ENCODE data around the gene BABAM2.

BABAM2 gene

DNA sequence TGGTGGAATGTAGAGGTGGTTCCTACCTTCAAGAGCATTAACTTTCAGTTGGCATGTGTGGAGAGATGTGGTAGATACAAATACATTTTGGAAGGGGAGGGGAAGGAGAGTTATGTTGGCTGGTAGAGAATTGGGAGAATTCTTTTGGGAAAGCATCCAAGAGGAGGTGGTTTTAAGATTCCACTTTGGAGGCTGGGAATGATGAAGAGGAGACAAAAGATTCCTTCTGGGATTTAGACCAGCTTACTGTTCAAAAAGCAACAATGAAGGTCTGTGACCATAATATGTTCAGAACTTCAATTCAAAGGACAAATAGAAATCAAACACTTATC lies 381.4 kb downstream of the BABAM2 start:
- no peak overlapping the region for H3K4me3 ChIP-seq (ENCODE audit: low read length)
- TF ChIP-seq, protein P1, sequence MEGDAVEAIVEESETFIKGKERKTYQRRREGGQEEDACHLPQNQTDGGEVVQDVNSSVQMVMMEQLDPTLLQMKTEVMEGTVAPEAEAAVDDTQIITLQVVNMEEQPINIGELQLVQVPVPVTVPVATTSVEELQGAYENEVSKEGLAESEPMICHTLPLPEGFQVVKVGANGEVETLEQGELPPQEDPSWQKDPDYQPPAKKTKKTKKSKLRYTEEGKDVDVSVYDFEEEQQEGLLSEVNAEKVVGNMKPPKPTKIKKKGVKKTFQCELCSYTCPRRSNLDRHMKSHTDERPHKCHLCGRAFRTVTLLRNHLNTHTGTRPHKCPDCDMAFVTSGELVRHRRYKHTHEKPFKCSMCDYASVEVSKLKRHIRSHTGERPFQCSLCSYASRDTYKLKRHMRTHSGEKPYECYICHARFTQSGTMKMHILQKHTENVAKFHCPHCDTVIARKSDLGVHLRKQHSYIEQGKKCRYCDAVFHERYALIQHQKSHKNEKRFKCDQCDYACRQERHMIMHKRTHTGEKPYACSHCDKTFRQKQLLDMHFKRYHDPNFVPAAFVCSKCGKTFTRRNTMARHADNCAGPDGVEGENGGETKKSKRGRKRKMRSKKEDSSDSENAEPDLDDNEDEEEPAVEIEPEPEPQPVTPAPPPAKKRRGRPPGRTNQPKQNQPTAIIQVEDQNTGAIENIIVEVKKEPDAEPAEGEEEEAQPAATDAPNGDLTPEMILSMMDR (conservative IDR thresholded peaks at IDR 0.05; ENCODE audit: low read depth, low read length) = no peak
- no peak for DNase-seq (ENCODE audit: low read depth)

DNA sequence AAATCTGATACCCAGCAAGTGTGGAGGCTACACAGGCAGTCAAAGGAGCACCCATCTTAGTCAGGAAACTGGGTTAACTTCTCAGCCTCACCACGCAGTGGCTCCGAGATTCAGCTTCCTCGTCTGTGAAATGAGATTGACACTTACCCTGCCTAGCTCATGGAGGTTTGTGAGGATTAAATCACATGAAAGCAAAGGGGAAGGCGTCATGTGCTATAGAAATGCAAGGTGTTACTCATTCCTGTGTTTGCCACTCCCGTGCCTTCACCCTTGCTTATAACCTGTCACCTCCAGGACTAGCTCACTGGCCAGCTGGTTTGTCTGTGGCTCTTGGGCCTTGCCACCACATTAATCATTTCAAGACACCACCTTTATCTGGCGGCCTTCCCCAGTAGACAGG lies 383.2 kb downstream of the BABAM2 start:
- TF ChIP-seq, protein P1 (conservative IDR thresholded peaks at IDR 0.05; ENCODE audit: low read depth, low read length) = no peak
- DNase-seq (ENCODE audit: low read depth) = peak; percentile 65
- H3K4me3 ChIP-seq (ENCODE audit: low read length) = no peak overlapping the region

DNA sequence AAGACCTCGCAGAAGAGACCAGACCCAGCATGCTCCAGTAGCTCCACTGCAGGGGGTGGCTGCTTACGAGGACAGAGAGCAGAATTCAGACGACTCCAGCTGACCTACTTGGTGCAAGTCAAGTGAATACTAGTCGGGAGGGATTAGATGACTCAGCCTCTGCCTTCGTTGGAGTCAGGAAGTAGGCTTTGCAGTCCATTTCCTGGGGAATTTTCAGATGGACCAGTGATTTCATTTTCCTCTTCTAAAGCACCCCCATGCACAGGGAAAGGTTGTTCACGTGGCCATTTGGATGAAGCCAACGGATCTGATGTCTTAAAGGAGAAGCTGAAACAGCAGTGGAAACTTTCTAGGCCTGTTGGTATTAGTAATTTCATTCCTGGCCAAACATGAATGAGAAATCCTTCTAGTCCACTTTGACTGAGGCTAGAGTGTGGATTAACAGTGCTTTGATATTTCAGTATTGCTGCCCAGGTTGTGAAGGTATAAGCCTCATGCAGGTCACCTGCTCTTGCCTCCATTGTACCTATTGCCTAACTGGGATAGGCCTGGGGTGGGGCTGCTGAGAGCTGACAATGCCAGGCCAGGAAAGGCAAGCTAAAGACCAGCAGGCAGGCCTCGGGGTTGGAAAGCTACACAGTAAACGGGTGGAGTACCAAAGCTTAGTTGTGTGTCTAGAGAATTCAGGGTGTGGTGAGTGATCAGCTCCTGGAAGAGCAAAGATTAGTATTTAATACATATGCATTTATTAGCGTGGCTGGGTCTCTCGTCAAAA lies 384.6 kb downstream of the BABAM2 start:
- no peak overlapping the region for H3K4me3 ChIP-seq (ENCODE audit: low read length)
- peak; percentile 99 for DNase-seq (ENCODE audit: low read depth)
- TF ChIP-seq, protein P1 (conservative IDR thresholded peaks at IDR 0.05; ENCODE audit: low read depth, low read length) = no peak

- peak; percentile 97 for DNase-seq (ENCODE audit: low read depth)
- H3K4me3 ChIP-seq (ENCODE audit: low read length) = no peak overlapping the region
- TF ChIP-seq, protein P1 (conservative IDR thresholded peaks at IDR 0.05; ENCODE audit: low read depth, low read length) = no peak
These were observed 385.6 kb downstream of the BABAM2 start for GRCh38 chr2:28276076-28276618.

GRCh38 chr2:28276807-28277206 lies 386.3 kb downstream of the BABAM2 start:
- no peak for DNase-seq (ENCODE audit: low read depth)
- TF ChIP-seq, protein P1 (conservative IDR thresholded peaks at IDR 0.05; ENCODE audit: low read depth, low read length) = no peak
- H3K4me3 ChIP-seq (ENCODE audit: low read length) = no peak overlapping the region

- no peak overlapping the region for H3K4me3 ChIP-seq (ENCODE audit: low read length)
- DNase-seq (ENCODE audit: low read depth) = no peak
- TF ChIP-seq, protein P1 (conservative IDR thresholded peaks at IDR 0.05; ENCODE audit: low read depth, low read length) = no peak
These were observed 386.9 kb downstream of the BABAM2 start for GRCh38 chr2:28277466-28277865.

DNA sequence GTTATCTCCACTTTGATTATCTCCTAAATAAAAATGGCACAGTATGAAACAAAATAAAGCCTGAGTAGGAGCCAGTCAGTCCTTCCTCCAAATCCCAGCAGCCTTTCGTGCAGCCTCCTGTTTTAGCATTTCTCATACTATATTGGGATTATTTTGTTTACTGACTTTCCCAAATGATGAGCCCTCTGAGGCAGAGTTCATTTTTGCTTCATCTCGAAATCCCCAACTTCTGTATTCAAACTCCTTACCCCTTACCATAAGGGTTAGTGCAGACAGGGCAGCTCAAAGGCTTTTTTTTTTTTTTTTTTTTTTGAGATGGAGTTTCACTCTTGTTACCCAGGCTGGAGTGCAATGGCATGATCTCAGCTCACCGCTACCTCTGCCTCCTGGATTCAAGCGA lies 388.8 kb downstream of the BABAM2 start:
- H3K4me3 ChIP-seq (ENCODE audit: low read length) = no peak overlapping the region
- TF ChIP-seq, protein P1 (conservative IDR thresholded peaks at IDR 0.05; ENCODE audit: low read depth, low read length) = no peak
- no peak for DNase-seq (ENCODE audit: low read depth)
